NCI-H1694 treated with DMSO at 0.1 percent for 48 hours (cell line): ENCODE measurements around the gene ITGB5.

ENCODE experiments used
- DNase-seq: peaks from one replicate; lab custom pipeline; 2025; lab: John Stamatoyannopoulos, UW

ITGB5 gene

DNA sequence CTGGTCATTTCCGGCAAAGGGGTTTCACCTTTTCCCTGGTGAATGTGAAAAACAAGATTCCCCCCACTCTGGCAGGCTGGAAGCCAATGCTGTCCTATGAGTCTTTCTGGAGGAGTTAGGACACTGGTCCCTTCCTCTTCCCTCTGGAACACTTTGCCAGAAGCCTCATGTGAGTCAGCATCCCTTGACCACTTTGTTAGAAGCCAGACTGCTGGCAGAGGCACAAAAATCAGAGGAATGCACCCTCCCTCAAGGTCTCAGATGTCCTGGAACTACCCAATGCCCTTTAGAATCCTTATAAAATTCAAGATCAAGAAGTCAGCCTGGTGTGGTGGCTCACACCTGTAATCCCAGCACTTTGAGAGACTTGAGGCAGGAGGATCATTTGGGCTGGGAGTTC lies 26.6 kb downstream of the ITGB5 start:
- DNase-seq: no peak

DNA sequence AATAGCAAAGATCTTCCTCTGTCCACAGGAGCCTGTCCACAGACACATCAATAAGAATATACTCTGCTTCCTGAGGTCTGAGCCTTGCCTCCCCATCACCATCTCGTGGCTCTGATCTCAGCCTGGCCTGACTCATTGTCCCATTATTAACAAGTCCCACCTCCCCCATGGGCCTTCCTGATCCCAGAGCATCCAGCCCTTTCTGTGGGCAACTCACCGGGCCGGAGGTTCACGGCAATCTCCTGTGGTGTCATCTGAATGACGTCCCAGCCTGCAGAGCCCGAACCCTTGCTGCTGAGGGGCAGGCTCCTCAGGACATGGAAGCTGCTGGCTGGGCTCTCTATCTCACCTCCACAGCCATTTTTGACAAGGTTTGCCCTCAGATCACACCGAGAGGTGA lies 28.1 kb downstream of the ITGB5 start:
- no peak for DNase-seq

DNA sequence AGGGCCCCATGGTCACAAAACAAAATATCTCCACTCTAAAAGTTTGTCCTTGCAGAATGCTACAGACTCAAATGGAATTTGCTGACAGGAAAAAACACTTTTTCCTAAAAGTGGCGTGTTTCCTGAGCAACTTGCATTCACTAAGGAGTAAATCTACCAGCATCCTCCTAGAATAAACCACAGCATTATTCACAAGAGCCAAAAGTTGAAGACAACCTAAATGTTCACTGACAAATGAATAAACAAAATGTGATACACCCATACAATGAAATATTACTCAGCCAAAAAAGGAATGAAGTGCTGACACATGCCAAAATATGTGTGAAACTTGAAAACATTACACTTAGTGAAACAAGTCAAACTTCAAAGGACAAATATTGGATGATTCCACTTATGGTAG lies 28.9 kb downstream of the ITGB5 start:
- DNase-seq: no peak

DNA sequence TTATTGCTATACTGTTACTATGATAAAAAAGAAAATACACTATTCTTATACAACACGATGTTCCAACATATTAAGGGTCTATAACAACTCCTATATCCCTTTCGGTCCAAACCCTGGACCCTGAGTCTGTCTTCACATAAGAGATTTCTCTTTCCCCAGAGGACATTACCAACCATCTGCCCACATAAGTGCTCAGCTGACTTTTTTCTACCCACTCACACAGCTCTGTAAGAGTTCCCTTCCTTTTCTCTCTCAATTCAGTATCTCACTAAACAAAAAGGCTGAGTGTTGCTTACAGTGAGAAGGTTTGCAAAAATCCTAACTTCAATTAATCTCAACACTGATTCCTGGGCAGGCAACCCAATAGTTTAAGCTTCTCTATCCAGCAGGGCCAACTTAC lies 30.5 kb downstream of the ITGB5 start:
- no peak for DNase-seq

DNA sequence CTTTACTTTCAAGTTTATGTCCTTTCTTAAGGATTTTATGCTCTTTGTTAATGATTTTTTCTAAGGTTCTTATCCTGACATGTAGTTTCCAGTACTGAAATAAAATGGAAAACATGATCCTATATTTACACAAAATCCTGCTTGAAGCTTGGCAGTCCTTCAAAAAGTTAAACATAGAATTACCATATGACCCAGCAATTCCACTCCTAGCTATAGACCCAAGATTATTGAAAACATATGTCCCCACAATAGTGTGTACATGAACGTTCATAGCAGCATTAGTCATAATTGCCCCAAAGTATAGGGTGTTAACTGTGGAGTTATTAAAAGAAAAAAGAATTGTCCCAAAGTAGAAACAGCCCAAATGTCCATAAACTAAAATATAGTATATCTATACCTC lies 33.2 kb downstream of the ITGB5 start:
- no peak for DNase-seq

DNA sequence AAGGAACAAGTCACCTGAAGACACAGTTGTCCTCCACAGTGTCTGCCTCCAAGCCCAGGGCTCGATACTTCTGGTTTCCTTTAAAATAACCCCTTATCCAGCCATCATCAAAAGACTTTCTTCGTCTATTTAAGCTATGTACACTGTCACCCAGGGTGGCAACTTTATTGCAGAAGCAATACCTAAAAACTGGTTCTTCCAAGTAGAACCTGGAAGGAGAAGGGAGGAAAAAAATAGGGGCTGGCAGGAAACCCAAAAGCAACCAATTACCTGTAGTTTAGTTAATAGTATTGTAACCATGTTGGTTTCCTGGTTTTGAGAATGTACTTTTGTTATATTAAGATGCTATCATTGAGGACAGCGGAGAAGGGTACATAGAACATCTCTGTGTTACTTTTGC lies 33.7 kb downstream of the ITGB5 start:
- no peak for DNase-seq

DNA sequence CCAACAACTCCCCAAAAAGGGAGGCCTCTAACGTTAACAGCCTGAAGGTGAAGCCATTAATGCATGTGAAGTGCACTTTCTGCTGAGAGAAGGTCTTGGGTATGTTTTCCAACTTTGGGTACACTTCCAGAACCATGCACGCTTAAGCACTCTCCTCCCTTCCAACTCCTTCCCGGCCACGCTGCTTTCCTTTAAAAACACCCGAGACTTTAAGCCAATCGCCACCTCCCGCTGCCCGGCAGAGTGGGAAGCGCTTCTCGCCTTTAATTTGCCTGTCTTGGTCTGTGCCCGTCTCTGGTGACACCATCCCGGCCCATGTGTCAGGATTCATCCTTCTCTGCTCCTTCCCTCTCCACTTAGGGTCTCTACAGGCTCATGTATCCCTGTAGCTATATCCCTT lies 35.3 kb downstream of the ITGB5 start:
- DNase-seq: no peak

DNA sequence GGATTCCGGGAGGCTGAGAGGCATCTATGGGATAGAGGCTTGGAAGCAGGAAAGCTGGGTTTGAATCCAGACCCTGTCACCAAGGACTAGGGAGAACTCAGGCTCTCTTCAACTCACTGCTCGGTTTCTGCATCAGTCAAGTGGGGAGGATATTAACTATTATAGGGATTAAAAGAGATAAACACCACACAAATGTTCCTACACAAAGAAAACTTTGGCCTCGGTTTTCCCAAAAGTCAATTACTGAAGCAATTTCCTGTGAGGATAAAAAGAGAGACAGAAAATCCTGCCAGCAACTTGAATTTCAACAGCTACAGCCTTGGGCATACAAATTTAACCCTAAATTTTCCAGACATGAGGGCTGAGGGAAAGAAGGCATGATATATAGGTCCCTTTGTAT lies 36.0 kb downstream of the ITGB5 start:
- no peak for DNase-seq

DNA sequence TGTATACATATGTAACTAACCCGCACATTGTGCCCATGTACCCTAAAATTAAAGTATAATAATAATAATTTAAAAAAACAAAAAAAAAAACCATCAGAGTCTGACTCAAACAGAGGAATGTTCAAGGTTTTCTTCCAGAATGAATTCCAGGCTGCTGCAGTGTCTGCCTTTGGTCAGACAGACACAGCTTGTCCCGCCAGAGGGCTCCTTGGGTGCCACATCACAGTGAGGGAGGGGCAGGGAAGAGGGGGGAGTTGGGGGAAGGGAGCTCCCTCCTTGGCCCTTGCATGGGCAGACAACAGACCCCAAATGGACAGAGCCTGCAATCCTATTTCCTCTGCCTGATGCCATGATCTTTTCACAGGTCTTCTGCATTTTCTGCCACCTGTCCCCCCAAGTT lies 36.5 kb downstream of the ITGB5 start:
- DNase-seq: no peak

DNA sequence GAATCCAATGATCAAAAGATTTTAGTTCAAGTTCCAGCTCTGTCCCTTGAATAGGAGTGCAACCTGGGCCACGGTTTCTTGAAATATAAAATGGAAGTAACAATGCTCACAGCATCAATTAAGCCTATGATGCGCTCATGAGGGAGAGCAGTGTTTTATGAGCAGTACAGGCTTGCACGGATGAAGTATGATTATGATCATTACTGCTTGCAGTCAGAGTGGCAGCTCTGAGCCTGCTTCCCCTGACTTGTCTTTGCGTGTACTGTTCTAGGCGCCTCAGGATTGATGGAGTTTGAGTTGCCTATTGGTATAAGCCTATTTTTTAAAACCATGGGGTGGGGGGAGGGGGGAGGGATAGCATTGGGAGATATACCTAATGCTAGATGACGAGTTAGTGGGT lies 37.0 kb downstream of the ITGB5 start:
- DNase-seq: no peak

DNA sequence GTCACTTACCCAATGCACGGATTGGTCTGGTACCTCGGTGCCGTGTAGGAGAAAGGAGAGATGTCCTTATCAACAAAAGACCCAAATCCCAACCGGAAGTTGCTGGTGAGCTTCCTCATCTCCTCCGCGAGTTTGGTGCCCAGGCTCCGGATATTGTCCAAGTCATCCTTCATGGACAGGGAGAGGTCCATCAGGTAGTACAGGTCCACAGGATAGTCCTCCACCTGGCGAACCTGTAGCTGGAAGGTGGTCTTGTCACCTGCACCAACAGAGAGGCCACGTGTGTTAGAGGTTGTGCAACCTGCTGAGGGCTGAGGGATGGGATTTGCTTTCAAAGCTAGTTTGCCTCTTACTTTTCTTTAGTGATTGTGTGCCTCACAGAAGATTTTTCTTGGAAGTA lies 38.9 kb downstream of the ITGB5 start:
- no peak for DNase-seq

DNA sequence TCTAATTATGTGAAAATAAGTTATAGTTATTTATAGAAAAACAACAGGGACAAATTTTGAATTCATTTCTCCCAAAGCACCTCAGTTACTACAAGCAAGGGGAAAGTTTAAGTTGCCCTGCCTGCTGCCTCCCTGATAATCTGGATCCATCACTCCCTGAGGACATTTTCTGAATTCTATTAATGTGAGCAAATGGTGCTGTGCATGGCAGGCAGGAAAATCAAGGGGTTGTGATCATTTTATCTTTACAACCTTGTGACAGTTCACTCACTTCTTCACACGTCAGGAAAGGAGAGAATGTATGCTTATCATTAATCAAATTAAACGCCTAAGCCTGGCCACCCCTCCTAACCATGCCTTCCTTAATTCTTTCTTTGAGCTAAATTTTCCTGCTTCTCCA lies 39.3 kb downstream of the ITGB5 start:
- no peak for DNase-seq

DNA sequence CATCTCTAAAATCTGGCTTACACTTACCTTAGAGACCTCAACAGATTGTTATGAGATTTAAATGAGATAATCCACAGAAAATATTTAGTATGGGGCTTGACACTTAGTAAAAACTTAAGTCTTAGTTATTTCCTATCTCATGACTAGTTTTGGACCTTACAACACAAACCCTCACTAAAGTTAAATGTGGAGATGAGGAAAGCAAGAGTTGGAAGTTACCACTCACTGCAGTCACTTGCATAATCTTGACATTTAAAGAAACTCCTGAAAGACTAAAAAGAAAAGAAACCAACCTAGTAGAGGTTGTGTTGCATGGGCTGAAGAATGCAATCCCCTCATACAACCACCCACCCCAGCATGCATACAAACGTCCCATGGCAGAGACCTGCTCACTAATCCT lies 40.1 kb downstream of the ITGB5 start:
- no peak for DNase-seq

DNA sequence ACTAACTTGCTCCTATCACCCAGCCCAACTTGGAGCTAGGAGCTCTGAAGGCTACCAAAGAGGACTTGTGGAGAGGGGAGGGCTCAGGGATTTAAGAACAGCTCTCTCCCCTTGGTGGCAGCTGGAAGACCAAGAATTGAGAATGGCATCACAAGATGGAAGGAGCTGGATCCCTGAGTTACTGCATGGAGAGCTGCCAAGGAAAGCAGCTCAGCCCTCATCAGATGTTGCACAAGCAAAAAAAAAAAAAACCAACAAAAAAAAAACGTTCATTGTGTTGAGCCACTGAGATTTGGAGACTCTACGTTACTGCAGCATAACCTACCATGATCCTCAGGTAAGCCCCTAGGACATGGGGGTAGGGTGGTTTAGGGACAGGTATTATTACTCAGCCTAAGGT lies 41.0 kb downstream of the ITGB5 start:
- no peak for DNase-seq

DNA sequence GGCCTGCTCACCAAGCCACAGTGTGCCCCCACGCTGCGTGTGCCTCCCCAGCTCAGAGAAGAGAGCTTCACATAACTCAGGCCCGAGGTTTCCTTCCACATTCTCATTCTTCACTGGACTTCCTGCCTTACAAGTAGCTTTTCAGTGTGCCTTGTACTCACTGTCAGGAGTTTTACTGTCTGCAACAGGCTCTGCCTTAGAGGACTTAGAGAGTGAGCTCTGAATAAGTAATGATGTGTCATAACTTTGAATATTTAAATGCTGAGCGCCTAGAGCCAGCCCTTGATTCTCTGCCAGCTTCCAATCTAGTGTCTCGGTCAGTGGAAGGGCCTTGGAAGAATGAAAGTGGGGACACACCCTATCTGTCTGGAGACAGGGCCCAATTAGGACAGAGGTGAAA lies 41.8 kb downstream of the ITGB5 start:
- no peak for DNase-seq

DNA sequence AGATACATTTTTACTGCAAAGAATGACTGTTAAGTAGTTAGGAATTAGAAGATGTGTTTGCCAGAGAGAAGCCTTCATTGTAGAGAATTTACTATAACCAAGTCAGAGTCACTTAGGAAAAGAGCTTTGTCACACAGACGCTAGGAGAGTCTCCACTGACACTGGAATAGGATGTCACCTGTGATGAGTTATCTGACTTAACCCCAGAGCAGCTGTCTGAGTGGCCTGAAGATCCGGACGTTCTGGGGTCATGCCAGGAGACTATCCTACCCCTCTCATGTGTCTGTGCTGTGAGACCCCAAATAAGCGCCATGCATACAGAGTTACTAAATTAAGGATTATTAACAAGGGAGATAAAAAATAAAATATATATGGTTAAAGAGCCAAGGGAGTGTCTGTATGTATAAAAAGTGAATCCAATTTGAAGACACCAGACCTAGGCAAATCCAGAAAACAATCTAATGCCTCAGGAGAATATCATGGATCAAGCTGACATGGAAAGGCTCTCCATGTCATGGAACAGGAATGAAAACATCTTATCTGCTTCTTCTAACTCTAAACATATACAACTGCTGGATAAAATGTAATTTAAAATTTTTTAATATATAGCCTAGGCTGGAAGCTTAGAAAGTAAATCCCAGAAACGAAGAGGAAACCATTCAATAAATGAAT lies 43.5 kb downstream of the ITGB5 start:
- DNase-seq: no peak

DNA sequence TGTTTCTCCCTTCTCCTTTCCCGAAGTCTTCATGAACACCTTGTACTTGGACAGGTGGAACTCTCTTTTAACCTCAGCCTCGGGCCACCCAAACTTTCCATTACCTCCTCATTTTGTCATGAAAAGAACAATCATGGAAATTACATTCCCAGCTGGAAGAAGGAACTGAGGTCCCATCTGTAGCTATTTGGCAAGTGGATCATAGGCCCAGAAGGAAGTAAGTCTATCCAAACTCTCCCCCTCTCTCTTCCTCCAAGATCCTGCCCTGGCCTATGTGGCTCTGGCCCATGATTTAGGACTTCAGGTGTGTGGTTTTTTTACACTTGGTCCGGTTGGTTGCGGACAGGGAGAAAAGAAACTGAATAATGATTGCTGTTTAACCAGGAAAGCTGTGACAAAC lies 44.1 kb downstream of the ITGB5 start:
- DNase-seq: no peak

DNA sequence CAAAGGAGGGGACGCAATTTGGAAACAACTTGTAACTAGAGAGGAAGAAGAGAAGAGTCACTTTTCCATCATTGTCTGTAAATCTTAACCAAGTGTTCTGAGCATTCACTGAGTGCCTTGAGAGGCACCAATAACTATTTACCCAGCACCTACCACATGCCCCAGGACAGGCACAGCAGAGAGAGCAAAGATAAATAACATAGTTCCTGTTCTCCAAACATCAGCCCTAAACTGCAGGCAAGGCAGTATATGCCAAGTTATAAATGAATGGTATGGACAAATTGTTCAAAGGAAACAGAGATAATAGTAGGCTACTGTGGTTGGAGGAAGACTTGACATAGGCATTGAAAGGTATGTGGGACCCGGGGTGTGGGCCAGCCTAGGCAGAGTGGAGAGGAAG lies 45.6 kb downstream of the ITGB5 start:
- DNase-seq: no peak

DNA sequence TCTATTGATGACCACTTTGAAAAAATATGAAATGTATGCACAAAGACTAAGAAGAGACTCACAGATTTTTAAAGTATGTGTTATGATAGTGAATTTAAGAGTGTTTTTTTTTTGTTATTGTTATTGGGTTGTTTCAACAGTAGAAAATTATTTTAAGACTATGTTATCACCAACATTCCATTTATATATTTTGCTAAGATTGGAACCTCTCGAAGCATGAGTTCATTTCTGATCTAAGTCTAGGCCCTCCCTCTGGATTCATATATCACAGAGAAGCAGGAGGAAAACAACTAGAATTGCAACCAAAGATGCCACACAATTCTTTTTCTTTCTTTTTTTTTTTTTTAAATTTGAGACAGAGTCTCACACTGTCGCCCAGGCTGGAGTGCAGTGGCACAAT lies 46.8 kb downstream of the ITGB5 start:
- DNase-seq: no peak

DNA sequence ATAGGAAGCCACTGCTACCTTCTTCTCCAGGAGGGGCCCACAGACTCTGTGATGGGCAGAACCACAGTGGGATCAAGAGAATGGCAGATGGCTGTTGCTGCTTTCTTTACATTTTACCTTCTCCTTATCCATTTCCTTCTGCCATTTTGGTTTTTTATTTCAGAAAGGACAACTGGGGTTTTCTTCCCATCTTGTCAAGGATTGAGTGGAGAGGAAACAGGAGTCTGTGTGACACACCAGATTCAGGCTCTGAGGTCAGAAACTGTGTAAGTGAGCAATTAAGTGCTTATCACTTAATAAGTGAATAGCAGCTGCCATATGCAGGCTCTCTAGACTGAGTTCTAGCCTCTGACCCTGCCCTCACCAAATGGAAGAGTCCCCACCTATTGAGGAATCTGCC lies 47.3 kb downstream of the ITGB5 start:
- DNase-seq: no peak

DNA sequence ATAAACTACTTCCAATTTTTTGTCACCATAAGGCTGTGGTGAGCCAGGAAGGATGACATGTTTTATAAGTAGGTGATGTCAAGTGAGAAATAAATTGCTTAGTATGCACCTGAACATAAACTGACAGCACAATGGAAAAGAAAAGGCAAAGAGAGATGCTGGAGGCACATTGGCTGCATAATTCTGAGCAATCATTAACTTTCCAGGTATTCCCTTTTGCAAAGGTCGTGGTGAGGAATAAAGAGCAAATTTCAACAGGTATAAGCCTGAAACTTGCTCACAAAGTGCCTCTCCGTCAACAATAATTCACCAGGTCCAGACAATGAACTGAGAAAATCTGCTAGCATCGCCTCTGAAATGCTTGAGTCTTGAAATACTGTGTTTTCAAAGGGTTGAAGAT lies 48.2 kb downstream of the ITGB5 start:
- DNase-seq: no peak

DNA sequence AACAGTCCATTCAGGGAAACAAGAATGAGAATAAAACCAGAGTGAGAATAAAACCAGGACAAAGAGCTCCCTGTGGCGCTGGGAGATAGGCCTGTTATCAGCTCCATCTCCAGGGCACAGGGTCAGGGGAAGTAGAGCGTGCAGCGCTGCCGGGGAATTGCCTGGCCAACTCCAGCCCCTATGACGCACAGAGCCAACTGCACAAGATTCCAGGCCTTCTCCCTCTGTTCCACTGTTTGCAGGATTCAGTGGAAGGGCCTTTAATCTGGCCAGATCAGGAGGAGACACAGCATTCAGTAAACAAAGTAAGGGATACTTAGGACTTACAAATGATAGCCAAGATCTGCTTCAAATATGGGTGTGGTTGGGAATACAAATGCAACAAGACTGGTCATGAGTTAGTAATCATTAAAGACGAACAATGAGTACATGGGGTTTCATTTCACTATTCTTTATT lies 49.4 kb downstream of the ITGB5 start:
- DNase-seq: no peak

DNA sequence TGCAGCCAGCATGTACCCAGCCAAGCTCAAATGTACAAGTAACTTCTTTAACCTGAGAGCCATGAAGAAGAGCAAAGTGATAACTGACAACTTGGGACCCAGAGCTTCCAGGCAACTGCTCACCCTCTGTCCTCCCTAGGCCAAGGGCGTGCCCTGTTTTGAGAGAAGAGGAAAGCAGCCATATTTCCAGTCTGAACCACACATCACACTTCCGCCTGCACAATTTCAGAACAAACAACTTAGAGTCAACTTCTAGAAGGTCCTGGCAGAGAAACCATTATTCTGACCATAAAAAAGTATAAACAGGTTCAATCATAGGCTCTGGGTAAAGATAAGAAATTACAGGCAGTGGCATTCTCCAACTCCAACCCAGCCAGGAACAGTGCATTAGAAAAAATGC lies 50.1 kb downstream of the ITGB5 start:
- no peak for DNase-seq

DNA sequence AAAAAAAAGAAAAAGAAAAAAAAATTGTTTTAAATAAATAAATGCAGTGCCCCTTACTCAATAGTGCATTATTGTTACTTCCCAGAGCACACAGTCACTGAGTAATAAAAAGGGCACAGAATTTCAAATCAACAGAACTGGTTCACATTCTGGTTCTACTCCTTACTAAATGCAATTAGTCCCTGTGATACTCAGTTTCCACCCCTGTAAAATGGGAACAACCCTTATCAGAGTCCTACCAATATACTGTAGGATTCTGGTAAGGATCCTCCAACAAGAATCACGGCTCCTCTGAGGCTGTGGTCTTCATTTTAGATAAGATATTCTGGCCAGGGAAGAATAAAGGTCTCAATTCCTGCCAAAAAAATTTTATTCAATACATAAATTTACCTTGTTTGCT lies 50.7 kb downstream of the ITGB5 start:
- DNase-seq: no peak
